Skin epidermis (tissue), 12 donors: ENCODE measurements around the gene NEURL1B.

Source experiments
- H3K27ac ChIP-seq, 21 experiments: fragments of 200-600 bp; sonication (generic) in 11 of 21; one replicate each; pipeline ENCODE4 v1.5.0; 2020; ENCODE audit warnings: mild to moderate bottlenecking in 3 of 21, inconsistent platforms in 2 of 21, moderate library complexity in 2 of 21
- H3K4me3 ChIP-seq, 7 experiments: fragments of 200-600 bp; sonication (generic) in 2 of 7; one replicate each; pipeline ENCODE4 v1.5.0; 2020; ENCODE audit warnings: inconsistent platforms in 2 of 7, mild to moderate bottlenecking in 2 of 7, moderate library complexity in 1 of 7

The NEURL1B gene

GRCh38 chr5:172686539-172687390 lies 45.7 kb downstream of the NEURL1B start:
- peak overlapping the region in 2 of 21 experiments; percentile 11 to 28 for H3K27ac ChIP-seq
- no peak overlapping the region for H3K4me3 ChIP-seq

DNA sequence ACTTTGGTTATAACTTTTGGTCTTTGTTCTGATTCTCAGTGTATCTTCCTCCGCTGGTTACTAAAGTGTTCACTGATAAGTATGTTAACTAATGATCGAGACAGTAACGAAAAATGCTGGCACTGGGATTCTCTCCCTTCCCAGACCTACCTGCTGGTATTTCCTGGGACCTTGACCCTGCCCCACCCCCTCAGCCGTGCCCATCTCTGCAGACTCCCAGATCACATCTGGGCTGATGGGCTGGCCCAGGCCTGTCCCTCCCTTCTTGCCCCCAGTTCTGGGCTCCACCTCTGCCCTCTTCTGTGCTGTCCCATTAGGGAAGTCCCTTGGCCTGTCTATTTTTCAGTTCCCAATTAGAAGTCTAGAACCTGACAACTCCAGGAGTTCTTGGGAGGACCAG lies 46.9 kb downstream of the NEURL1B start:
- H3K27ac ChIP-seq = peak overlapping the region in 8 of 21 experiments; percentile 11 to 78 (median 29)
- no peak overlapping the region for H3K4me3 ChIP-seq

DNA sequence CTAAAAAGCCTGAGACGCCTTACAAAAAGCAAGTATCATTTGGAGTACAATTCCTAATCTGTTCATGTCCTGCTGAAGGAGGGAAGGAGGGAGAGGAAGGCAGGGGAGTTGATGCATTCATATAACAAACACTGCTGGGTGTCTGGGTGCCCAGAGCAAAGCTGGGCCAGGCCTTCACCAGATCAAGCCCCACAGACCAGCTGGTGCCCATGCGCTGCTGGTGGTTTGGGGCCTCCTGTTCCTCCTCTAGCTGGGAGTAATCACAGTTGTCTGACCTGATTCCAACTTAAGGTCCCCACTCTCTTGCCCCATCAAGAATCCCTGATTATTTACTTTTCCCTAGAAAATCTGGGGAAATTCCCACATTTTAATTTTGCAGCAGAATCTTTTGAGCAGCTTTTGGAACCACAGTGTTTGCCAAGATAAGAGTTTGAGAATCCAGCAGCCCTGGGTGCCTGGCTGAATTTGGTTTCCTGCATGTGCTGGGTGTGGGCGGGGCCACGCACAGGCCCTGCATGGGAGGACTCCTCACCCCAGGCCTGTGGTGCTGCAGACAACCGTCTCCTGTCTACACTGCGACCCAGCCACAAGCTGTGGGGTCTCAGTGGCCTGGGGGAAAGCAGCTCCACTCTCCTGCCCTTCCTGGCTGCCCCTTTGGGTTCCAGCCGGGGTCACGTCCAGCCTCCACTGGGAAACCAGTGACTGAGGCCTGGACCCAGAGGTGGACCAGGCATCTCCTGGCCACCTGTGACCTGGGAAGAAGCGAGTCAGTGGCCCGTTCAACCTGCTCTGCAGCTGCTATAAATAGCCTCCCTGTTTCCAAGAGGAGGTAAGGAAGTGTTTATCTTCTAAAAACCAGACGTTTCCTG lies 47.5 kb downstream of the NEURL1B start:
- H3K27ac ChIP-seq = peak overlapping the region in 10 of 21 experiments; percentile 5 to 78 (median 29)

DNA sequence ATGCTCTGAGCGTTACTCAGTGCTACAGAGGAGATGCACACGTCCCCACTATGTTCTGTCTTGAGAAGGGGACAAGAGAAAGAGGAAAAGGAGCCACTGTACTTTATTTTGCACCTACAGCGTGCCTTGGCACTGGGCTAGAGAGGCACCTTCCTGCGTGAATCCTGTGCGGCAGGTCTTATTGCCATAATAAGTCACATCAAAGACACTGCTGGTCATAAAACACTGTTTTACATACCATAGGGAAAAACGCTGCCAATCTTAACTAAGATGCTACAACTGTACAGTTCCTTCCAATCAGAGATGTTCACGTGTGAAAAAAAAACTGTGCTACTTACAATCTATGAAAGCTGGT lies 48.1 kb downstream of the NEURL1B start:
- H3K27ac ChIP-seq = peak overlapping the region in 13 of 21 experiments; percentile 3 to 78 (median 32)

More for the DNA sequence above, 47.5 kb downstream of the NEURL1B start:
- H3K4me3 ChIP-seq = no peak overlapping the region

DNA sequence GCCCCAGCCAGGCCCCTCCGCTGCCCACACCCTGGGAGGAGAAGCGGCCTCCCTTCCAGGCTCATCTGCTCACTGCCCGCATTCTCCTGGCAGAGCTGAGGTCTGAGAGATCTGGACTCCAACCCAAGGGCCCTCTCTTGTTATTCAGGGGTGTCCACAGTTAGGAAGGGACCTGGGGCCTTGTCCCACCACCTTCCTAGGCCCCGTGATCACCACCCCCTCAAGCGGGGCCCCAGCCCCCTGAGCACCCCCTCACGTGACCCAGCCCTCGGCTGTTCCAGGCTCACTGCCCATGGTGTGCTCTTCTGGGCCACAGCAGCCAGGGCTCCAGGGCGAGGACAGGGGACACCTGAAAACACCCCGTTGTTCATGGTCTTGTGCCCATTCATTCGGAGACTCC lies 48.7 kb downstream of the NEURL1B start:
- no peak overlapping the region for H3K4me3 ChIP-seq
- H3K27ac ChIP-seq = peak overlapping the region in 9 of 21 experiments; percentile 3 to 78 (median 38)

More for the DNA sequence above, 48.1 kb downstream of the NEURL1B start:
- no peak overlapping the region for H3K4me3 ChIP-seq

GRCh38 chr5:172690258-172691075 lies 49.4 kb downstream of the NEURL1B start:
- H3K4me3 ChIP-seq = no peak overlapping the region
- peak overlapping the region in 3 of 21 experiments; percentile 9 to 74 (median 47) for H3K27ac ChIP-seq

DNA sequence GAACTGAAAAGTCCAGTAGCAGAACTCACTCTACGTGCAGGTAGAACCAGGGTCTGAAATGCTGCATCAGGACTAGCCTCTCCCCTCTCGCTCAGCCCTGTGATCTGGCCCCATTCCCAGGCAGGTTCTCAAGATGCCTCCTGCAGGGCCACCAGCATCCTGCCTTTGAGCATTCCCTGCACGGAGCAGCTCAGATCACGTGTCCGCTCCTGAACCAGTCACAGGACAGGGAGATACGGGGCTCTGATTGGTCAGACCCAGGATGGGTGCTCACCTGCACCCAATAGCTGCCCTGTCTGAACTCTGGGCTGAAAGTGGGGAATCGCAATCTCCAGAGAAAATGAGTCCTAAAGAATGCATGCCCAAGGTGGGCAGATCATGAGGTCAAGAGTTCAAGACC lies 50.8 kb downstream of the NEURL1B start:
- Histone ChIP-seq H3K4me3 (no peak overlapping the region), H3K27ac (no peak overlapping the region)

DNA sequence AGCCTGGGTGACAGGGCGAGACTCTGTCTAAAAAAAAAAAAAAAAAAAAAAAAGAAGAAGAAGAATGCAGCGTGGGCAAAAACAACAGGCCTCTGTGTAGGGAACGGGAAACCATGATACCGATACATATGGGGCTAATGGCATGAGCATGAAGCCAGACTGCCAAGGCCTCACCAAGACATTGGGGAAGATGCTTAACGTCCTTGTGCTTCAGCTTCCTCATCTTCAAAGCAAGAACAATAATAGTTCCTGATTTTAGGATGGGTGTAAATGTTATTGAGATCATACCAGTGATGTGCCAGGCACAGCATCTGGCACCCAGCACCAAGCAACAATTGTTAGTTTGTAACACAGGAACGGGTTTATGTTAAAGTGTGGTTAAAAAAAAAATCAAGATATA lies 51.4 kb downstream of the NEURL1B start:
- no peak overlapping the region for H3K27ac ChIP-seq

GRCh38 chr5:172692981-172693380 lies 51.9 kb downstream of the NEURL1B start:
- no peak overlapping the region for H3K4me3 ChIP-seq
- H3K27ac ChIP-seq = peak overlapping the region in 4 of 21 experiments; percentile 11 to 51 (median 37)

More for the DNA sequence above, 51.4 kb downstream of the NEURL1B start:
- H3K4me3 ChIP-seq = no peak overlapping the region

GRCh38 chr5:172694061-172694460 lies 53.0 kb downstream of the NEURL1B start:
- Histone ChIP-seq H3K4me3 (no peak overlapping the region), H3K27ac (peak overlapping the region in 2 of 21 experiments; percentile 11 to 49)

- Histone ChIP-seq H3K27ac (peak overlapping the region in 2 of 21 experiments; percentile 49 to 50), H3K4me3 (no peak overlapping the region)
Observed at GRCh38 chr5:172694541-172694940, 53.5 kb downstream of the NEURL1B start.

DNA sequence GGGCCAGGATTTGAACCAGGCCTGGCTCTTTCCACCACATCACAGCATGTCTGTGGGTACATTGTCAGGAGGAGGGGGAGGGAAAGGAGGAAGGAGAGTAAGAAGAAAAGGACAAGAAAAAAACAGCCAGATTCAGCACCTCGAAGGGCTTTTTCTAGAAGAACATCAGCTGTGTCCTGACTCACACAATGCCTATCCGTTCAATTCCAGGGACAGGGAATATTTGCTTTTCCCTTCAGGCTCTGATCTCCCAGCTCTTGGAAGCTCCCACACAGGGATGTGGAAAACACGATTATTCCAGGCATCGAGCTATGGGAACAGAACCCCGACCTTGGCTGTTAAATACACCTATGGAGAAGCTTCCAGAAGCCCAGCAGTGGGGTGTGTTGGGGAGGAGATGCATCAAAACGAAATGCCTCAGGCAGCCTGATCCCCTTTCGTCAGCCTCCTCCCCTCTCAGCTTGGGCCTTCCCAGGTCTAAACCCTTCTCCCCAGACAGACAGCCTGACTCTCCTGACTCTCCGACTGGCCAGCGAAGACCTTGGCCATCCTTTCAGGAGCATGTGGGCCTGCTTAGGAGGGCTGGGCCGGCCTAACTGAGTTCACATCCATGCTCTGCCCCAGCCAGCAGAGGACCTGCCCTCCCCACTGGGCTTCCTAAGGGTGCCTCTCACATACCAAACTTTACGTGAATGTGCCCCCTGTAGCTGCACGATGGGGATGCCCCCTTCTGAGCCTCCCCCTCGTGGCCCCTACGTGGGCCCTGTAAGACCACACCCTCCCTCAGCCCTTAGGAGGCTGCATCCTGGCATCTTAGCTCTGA lies 54.4 kb downstream of the NEURL1B start:
- peak overlapping the region in 13 of 21 experiments; percentile 6 to 84 (median 46) for H3K27ac ChIP-seq

GRCh38 chr5:172696171-172696849 lies 55.2 kb downstream of the NEURL1B start:
- H3K27ac ChIP-seq = peak overlapping the region in 17 of 21 experiments; percentile 32 to 90 (median 84)
- peak overlapping the region in 2 of 7 experiments; percentile 50 to 61 for H3K4me3 ChIP-seq

More for the DNA sequence above, 54.4 kb downstream of the NEURL1B start:
- H3K4me3 ChIP-seq = no peak overlapping the region

GRCh38 chr5:172697123-172698121 lies 56.4 kb downstream of the NEURL1B start:
- peak overlapping the region in 20 of 21 experiments; percentile 2 to 91 (median 84) for H3K27ac ChIP-seq
- H3K4me3 ChIP-seq = peak overlapping the region; percentile 40 to 61 (median 48)

DNA sequence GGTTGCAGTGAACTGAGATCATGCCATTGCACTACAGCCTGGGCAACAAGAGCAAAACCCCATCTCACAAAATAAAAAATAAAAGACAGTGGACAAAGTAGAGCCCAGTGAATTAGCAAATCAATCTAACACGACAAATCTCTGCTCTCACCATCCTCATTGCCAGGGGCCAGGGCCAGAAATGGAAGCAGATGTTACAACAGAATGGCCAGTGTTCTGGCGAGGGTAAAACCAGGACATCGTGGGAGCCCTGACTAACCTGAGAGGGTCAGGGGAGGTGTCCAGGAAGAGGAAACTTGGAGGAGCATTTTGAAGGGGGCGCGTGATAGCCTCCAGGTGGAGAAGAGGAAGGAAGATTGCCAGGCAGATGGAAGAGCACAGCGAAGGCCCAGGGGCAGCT lies 58.4 kb downstream of the NEURL1B start:
- Histone ChIP-seq H3K27ac (peak overlapping the region in 2 of 21 experiments; percentile 2 to 22), H3K4me3 (no peak overlapping the region)

GRCh38 chr5:172699999-172700364 lies 58.9 kb downstream of the NEURL1B start:
- Histone ChIP-seq H3K4me3 (no peak overlapping the region), H3K27ac (peak overlapping the region in 5 of 21 experiments; percentile 2 to 65 (median 43))
